ENCODE measurements around the gene CYP2U1. TPM values are rescaled to one million over a fixed set of nuclear protein-coding genes. Genes with fewer than 3 reads are reported as not detected.

Gene CYP2U1
- polyA plus RNA-seq, 3 donors, result 4.5 to 5.1 (median 4.7) TPM

DNA sequence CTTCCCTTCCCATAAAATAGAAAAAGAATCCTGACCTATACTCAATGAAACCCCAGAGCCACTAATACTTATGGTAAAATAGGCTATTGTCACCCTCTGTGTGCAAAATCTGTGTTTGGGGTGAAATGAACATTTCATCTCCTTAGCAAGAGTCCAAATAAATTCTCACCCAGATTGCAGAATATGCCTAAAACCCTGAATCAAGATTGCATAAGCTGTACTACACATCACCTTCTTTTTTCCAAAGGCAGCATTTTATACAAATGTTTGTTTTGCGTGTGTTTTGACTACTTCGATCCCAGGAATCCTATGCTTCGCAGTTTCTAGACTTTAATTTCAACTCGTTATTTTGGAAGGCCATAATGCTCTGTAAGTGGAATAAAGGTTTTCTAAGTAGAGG lies 46.1 kb downstream of the CYP2U1 start:
- DNase-seq, result no peak

DNA sequence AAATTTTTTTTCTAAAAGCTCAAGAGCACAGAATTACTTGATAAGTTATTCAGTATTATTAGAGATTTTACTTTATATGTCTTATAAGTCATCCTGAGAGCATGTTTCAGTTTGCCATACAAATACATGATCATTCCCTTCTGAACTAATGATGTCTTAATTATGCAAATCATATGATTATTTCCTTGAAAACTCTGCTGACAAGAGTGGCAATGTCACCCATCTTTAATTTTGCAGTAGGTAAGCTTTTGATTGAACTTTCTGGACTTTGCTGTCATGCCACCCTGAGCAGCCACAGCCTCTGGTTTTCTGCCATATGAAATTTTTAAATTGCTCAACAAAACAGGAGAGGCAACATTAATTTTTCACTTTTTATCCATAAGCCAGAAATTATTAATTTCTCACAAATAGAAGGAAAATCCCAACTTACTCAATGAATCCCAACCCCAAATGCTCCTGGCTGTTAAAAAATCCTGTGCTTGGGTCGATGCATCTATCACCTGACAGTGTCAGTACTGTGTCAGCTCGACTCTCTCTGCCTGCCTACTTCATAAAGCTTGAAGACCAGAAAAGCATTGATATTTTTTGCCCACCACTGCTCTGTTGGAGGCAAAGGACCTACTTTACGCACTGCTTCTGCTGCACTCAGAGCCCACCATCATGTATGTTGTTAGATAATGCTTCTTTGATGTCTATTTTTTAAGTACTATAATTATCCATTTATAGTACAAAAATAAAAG lies 46.8 kb downstream of the CYP2U1 start:
- DNase-seq, result no peak

DNA sequence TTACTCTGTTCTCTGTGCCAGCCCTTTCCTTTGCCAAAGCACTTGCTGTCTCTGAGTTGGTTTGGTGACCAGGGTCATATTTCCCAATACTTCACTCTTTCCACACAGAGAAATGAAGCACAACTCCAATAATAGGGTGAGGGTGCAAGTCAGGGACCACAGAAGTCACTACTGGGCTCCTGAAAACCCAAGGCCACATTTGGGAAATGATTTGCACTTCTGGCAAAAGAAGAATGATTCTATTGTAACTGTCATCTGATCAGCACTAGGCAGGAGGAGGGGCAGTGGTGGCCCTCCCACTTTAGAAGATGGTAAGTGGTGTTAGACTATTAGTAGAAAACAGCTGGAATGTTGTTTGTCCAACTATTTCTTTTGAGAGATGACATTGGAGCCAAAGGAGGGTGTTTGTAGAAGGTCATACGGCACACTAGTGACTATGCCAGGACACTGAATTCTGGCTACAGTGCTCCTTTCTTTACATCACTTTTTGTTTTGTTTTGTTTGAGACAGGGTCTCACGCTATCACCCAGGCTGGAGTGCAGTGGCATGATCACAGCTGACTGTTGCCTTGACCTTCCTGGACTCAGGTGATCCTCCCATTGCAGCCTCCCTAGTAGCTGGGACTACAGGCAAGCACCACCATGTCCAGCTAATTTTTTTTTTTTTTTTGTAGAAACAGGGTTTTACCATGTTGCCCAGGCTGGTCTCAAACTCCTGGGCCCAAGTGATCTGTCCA lies 47.5 kb downstream of the CYP2U1 start:
- no peak for DNase-seq

DNA sequence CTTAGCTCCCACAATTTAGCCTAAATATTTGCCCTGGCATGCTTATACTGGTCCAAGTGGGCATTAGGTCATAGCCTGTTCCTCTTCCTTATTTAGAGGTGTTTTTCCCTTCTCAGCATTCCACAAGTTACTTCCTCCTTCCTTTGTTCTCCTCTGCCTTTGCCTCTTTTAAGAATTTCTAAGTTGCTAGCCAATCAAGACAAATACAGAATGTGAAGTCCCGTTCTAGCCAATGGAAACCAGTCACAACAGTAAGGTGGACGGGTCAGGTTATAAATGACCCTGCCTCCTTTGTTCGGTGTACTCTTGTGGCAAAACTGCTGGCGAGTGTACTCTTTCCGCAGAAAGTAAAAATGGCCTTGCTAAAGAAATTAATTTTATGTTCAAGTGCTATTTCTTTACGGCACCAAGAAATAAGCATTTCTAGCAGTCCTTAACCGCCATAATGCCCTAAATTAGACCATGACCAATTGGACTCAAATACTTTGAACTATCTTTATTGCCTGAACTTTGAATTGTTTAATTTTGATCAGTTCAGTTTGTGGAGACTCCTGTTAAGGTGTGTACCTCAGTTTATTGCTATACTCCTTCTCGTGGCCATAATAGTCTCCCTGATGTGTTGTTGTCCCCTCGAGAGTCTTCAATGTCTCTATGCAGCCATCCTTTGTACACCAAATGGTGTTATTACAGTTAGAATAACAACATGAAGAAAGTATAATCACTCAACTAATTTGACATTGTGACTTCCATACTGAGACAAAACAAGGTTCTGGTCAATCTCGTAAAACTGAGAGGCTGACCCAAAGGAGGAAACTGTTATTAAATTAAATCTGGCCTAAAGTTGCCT lies 56.8 kb downstream of the CYP2U1 start:
- DNase-seq, result no peak

DNA sequence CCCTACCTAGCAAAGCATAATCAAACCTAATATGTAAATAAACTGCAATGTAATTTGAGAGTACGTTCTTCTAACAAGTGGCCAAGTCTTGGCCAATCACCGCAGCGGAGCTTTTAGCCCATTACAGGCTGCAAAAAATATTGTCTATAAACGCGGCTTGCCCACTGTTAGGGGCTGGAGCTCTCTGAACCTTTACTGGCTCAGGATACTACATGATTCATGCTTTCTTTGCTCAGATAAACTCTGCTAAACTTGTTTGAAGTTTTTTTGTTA lies 57.4 kb downstream of the CYP2U1 start:
- DNase-seq, result no peak

DNA sequence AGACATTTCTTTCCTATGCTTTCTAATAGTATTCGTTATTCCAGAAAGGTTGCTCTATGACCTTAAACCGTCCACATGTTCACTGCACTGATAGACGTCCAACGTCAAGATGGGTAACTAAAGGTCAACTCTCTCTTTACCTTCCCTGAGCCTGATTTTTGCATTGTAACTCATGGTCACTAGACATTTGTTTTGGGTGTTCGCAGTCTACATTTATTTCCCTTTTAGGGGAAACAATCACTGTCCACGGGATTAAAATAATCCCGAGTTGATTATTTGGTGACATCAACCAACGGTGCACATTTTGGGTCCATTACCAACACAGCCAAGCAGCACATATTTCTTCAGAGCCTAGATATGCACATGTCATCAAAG lies 57.8 kb downstream of the CYP2U1 start:
- no peak for DNase-seq

DNA sequence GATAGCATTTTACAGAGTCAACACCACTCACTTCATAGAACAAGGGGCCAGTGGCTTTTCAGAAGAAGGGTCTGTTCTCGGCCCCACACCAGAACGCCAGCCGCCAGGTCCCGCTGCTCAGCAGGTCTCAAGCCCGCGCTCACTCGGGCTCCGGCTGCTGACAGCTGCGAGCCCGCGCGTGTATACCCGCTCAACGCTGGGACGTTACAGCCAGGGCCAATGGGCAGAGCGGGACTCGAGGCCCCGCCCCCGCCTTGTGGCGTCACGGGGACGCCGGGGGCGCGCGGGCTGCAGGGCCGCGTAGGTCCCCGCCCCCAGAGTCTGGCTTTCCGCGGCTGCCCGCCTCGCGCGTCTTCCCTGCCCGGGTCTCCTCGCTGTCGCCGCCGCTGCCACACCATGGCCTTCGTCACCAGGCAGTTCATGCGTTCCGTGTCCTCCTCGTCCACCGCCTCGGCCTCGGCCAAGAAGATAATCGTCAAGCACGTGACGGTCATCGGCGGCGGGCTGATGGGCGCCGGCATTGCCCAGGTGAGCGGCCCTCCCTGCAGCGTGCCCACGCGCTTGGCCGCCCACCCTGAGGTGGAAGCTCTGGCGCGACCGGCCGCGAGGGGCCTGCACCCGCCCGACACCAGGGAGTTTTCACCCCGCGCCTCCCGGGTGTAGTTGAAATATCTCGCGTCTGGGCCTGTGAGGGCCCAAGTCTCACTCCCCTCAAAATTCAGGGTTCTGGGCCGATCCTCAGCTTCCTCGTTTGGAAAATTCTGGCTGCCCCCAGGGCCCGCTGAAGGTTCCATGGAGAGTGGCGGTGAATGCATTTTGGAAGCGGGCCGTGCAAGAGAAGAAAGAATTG lies 58.4 kb downstream of the CYP2U1 start, which contains the start of gene HADH:
TSS of gene HADH (plus strand) at position 353 of the 850 bp plus-strand sequence. CDS start at position 397, 44 bp downstream.
- DNase-seq, result peak; percentile 94

DNA sequence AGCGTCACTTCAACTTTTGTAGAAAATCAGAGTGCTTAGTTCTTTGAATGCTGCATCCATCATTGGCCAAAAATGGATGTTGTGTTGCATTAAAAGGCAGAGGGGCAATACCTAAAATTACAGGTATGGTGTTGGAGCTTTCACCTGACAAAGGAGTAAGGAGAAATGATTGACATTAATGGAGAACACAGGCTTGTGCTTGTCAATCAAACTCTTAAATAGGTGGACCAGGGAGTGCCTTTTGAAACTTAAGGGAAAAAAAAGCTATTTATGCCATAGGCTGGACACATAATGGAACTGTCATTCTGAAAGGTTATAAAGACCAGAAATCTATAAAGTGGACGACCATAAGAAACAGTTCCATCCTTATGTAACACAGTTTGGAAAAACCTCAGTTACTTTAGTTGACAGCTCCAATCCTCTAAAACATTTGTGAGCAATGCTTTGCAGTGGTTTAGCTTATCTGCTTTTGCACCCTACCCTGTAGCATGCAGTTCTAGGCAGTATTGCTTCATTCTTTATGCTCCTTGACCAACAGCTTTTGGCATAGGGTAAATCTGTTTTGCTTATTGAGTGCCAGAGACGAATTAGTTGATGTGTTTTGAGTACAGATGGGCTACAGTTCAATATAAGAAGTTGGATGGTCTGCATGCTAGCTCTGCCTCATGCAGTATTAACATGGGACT lies 60.7 kb downstream of the CYP2U1 start:
- no peak for DNase-seq

DNA sequence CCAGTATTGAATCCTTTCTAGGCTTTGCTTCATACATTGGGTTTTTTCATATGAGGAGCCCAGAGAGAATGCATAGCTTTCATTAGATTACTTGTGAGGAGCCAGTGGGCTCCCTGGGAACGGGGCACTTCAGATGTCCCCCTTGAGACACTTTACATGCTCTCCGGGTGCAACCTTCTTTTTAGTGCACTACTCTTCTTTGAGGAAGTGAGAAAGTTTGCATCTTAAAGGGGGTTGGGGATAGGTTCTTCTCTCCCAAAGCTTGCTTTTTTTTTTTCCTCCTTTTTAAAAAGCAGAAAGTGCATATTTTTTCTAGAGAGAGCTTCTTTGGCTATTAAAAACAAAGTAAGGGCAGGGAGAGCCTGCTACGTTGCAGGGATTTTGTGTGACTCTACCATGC lies 62.6 kb downstream of the CYP2U1 start:
- no peak for DNase-seq

DNA sequence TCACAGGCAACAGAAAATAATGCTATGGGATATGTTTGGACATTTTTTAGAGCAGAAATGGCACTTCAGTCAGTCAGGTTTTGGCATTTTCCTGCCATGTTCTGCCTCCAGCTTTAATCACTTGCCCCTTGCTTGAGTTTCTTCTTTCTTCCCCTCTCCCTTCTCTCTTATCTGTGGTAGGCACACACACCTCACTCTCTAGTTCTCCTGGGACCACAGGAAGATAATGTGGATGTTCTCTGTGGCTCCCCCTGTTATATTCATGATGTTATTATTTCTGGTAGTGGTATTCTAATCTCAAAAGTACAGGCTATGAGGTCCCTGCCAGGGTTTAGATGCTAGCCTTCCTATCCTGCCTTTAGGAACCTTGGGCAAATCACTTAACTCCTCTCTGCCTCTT lies 63.5 kb downstream of the CYP2U1 start:
- DNase-seq, result no peak

DNA sequence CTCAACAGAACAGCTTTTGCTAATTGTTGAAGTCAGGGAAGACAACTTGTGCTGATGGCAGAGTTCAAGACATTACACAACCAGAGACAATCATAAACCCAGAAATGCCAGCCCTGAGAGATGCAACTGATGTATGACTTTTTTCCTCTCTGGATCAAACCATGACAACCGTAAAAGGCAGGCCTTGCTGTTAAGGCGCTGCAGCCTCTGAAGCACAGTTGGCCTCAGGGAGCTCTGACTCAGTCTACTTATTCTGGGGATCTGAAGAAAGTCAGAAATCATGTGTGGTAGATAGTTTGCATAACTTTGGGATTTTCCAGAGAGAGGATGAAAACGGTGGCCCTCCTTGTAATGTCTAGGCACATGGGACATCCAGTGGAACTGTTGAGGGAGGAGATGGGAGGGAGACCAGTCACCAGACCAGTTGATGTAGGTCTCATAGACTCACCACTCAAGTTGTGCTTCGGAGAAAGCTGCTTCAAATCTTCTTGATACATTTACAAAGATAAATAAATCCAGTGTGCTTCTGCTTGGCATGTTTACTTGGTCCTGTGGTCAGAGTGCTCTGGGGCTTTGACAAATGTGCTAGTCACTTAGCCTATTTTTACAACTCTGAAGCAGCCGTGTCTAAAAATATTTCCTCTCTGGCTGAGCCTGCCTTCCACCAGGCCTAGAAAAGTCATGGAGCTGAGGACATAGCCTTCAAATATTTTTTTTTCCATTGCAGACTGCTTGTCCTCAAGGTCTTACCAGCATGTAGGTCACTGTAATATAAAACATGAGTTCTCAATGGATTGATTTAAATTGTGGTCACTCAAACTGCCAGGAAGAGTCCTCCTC lies 65.8 kb downstream of the CYP2U1 start:
- no peak for DNase-seq

DNA sequence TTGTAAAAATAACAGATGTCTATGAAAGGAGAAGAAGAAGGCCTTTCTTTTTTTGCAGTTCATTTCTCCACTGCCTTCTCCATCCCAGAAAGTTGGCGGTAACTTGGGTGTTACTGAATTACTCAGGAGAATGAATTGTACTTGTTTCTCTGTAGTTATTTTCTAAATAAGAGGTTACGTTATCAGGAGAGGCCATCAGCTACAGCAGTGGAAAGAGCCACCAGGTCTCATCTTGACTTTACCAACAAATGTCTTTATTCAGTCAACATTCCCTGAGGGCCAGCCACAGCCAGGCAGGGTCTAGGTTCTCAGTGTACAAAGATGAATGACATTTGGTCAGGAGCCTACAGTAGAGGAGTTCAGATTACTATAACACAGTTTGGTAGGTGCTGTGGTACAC lies 66.4 kb downstream of the CYP2U1 start:
- DNase-seq, result no peak

DNA sequence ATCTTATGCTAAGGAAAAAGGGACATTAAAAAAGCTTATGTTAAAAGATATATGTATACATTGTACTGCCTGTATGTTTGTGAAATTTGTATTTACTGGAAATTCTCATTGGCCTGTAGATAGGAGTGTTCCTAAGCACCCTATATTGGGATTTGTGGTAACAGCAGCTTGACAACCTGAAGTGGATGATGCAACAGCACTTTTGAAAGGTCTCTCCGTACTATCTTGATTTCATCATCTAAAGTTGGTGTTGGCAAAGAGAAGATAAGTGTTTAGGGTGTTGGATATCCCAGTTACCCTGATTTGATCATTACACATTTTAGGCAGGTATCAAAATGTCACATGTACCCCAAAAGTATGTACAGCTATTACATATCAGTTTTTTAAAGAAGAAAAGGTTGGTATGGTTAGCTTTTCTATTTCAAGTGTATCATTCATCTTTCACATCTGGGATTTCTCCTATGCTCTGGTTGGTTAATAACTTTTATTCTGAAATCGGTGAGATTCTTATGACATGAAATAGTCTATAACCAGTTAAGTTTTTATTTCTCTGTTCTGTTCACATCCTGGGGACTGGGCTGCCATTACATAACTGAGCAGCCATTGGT lies 68.7 kb downstream of the CYP2U1 start:
- DNase-seq, result no peak

DNA sequence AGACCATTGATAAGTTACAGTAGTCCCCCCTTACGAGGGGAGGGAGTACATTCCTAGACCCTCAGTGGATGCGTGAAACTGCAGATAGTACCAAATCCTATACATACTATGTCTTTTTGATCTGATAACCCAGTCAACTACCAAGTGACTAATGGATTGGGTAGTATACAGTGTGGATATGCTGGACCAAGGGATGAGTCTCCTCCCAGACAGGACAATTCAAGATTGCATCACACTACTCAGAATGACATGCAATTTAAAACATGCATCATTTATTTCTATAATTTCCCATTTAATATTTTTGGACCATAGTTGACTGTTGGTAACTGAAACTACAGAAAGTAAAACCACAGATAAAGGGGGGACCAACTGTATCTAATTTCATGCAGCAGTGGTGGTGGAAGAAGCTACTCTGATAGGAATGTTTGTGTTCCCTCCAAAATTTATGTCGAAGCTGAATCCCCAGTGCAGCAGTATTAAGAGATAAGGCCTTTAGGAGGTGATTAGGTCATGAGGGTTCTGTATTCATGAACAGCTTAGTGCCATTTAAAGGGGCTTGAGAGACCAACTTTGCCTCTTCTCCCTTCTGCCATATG lies 70.3 kb downstream of the CYP2U1 start:
- no peak for DNase-seq

Other genes starting within 250 kb of the CYP2U1 start
- gene PAPSS1, start 211.3 kb upstream of the CYP2U1 start, polyA plus RNA-seq (ENCODE audit: insufficient read length in 3 of 3), result 10 to 100 TPM; 68.9 to 85.5 (median 77.5) TPM
- gene SGMS2, start 106.6 kb upstream of the CYP2U1 start, polyA plus RNA-seq (ENCODE audit: insufficient read length in 3 of 3), result 10 to 100 TPM; 10.8 to 15.9 (median 14.2) TPM
- gene HADH, start 58.3 kb downstream of the CYP2U1 start, polyA plus RNA-seq (ENCODE audit: insufficient read length in 3 of 3), result 10 to 100 TPM; 93.0 to 98.4 (median 95.4) TPM
- 10 to 100 TPM; 53.1 to 68.6 (median 66.7) TPM for gene LEF1, start 237.4 kb downstream of the CYP2U1 start, polyA plus RNA-seq (ENCODE audit: insufficient read length in 3 of 3)

Measured in renal pelvis (tissue), 4 donors.